Neuron (in vitro differentiated cells): ENCODE measurements around the gene PLA2G4C.

Experiments
- H2AFZ ChIP-seq: one replicate; pipeline ENCODE4 v1.6.1; 2013; ENCODE audit warnings: low read depth, mild to moderate bottlenecking, inconsistent platforms, low read length, moderate library complexity
- H3K27me3 ChIP-seq: one replicate; pipeline ENCODE4 v1.6.1; 2013; ENCODE audit warnings: low read length; ENCODE audit not compliant: insufficient read depth
- H3K36me3 ChIP-seq: one replicate; pipeline ENCODE4 v1.6.1; 2013; ENCODE audit warnings: low read length; ENCODE audit not compliant: insufficient read depth
- H3K4me1 ChIP-seq: one replicate; pipeline ENCODE4 v1.6.1; 2013; ENCODE audit warnings: low read length; ENCODE audit not compliant: insufficient read depth
- H3K4me3 ChIP-seq: 2 replicates; pipeline ENCODE4 v1.5.1; 2013; ENCODE audit warnings: mild to moderate bottlenecking, low read length, moderate library complexity
- H3K9me3 ChIP-seq: one replicate; pipeline ENCODE4 v1.6.1; 2013; ENCODE audit warnings: low read length

PLA2G4C gene

GRCh38 chr19:48061401-48062344 lies 48.9 kb downstream of the PLA2G4C start:
- Histone ChIP-seq H3K4me1 (no peaks in the 10 kb centered on the region), H3K4me3 (no peak overlapping the region), H3K9me3 (no peaks in the 10 kb centered on the region), H3K27me3 (no peaks in the 10 kb centered on the region), H3K36me3 (no peaks in the 10 kb centered on the region), H2AFZ (no peak overlapping the region)

- no peak overlapping the region for H2AFZ ChIP-seq
- H3K27me3 ChIP-seq: no peaks in the 10 kb centered on the region
- no peaks in the 10 kb centered on the region for H3K36me3 ChIP-seq
- no peaks in the 10 kb centered on the region for H3K9me3 ChIP-seq
- no peaks in the 10 kb centered on the region for H3K4me1 ChIP-seq
- no peak overlapping the region for H3K4me3 ChIP-seq
Measured at GRCh38 chr19:48060381-48060780, 50.2 kb downstream of the PLA2G4C start.

GRCh38 chr19:48059331-48059730 lies 51.3 kb downstream of the PLA2G4C start:
- no peak overlapping the region for H2AFZ ChIP-seq
- no peaks in the 10 kb centered on the region for H3K9me3 ChIP-seq
- H3K27me3 ChIP-seq: no peaks in the 10 kb centered on the region
- no peaks in the 10 kb centered on the region for H3K4me1 ChIP-seq
- H3K36me3 ChIP-seq: no peaks in the 10 kb centered on the region
- no peak overlapping the region for H3K4me3 ChIP-seq

GRCh38 chr19:48053856-48054255 lies 56.8 kb downstream of the PLA2G4C start:
- H2AFZ ChIP-seq: no peak overlapping the region
- H3K4me3 ChIP-seq: no peak overlapping the region
- no peaks in the 10 kb centered on the region for H3K36me3 ChIP-seq
- no peaks in the 10 kb centered on the region for H3K27me3 ChIP-seq
- H3K4me1 ChIP-seq: no peaks in the 10 kb centered on the region
- H3K9me3 ChIP-seq: no peaks in the 10 kb centered on the region

- Histone ChIP-seq H3K36me3 (no peaks in the 10 kb centered on the region), H3K4me1 (no peaks in the 10 kb centered on the region), H2AFZ (no peak overlapping the region), H3K9me3 (no peaks in the 10 kb centered on the region), H3K4me3 (no peak overlapping the region), H3K27me3 (no peaks in the 10 kb centered on the region)
Measured at GRCh38 chr19:48053076-48053475, 57.5 kb downstream of the PLA2G4C start.

GRCh38 chr19:48051335-48052033 lies 59.1 kb downstream of the PLA2G4C start:
- Histone ChIP-seq H3K36me3 (no peaks in the 10 kb centered on the region), H3K27me3 (no peaks in the 10 kb centered on the region), H3K4me3 (no peak overlapping the region), H3K9me3 (no peaks in the 10 kb centered on the region), H2AFZ (no peak overlapping the region), H3K4me1 (no peaks in the 10 kb centered on the region)

GRCh38 chr19:48044561-48044960 lies 66.1 kb downstream of the PLA2G4C start:
- Histone ChIP-seq H2AFZ (no peak overlapping the region), H3K4me1 (no peaks in the 10 kb centered on the region), H3K27me3 (no peaks in the 10 kb centered on the region), H3K9me3 (no peaks in the 10 kb centered on the region), H3K36me3 (no peaks in the 10 kb centered on the region), H3K4me3 (no peak overlapping the region)

- Histone ChIP-seq H3K4me3 (no peak within 1 kb of the TSS), H2AFZ (no peak within 1 kb of the TSS), H3K4me1 (no peaks in the 10 kb centered on the region), H3K27me3 (no peaks in the 10 kb centered on the region), H3K36me3 (no peaks in the 10 kb centered on the region), H3K9me3 (no peaks in the 10 kb centered on the region)
Measured at GRCh38 chr19:48043675-48044258, 66.8 kb downstream of the PLA2G4C start, which contains the start of gene CABP5. TSS of gene CABP5 (minus strand) at chr19:48044079. CDS start at chr19:48043922, 157 bp downstream.

GRCh38 chr19:48041877-48042580 lies 68.6 kb downstream of the PLA2G4C start:
- Histone ChIP-seq H3K27me3 (no peaks in the 10 kb centered on the region), H3K4me1 (no peaks in the 10 kb centered on the region), H3K36me3 (no peaks in the 10 kb centered on the region), H3K4me3 (no peak overlapping the region), H2AFZ (no peak overlapping the region), H3K9me3 (no peaks in the 10 kb centered on the region)

GRCh38 chr19:48036765-48037164 lies 73.9 kb downstream of the PLA2G4C start:
- H2AFZ ChIP-seq: no peak overlapping the region
- no peak overlapping the region for H3K4me3 ChIP-seq
- H3K9me3 ChIP-seq: no peaks in the 10 kb centered on the region
- no peaks in the 10 kb centered on the region for H3K36me3 ChIP-seq
- no peaks in the 10 kb centered on the region for H3K27me3 ChIP-seq
- H3K4me1 ChIP-seq: no peaks in the 10 kb centered on the region

GRCh38 chr19:48033604-48034003 lies 77.0 kb downstream of the PLA2G4C start:
- Histone ChIP-seq H2AFZ (no peak overlapping the region), H3K36me3 (no peaks in the 10 kb centered on the region), H3K27me3 (no peaks in the 10 kb centered on the region), H3K9me3 (no peaks in the 10 kb centered on the region), H3K4me1 (no peaks in the 10 kb centered on the region), H3K4me3 (no peak overlapping the region)

- no peaks in the 10 kb centered on the region for H3K36me3 ChIP-seq
- H3K4me3 ChIP-seq: no peak overlapping the region
- no peak overlapping the region for H2AFZ ChIP-seq
- no peaks in the 10 kb centered on the region for H3K9me3 ChIP-seq
- H3K4me1 ChIP-seq: no peaks in the 10 kb centered on the region
- no peaks in the 10 kb centered on the region for H3K27me3 ChIP-seq
Measured at GRCh38 chr19:48030073-48030472, 80.5 kb downstream of the PLA2G4C start.
